ENCODE results near the gene TMEM54. TPM values are rescaled to one million over a fixed set of nuclear protein-coding genes. Genes with fewer than 3 reads are reported as not detected.

TMEM54 gene
- total RNA-seq, 1 donor from 2014 or later, result 14.5 TPM

GRCh38 chr1:32900371-32900955 is 726 bp downstream of the TMEM54 start:
- Histone ChIP-seq H3K4me2 (peak overlapping the region; percentile 88), H3K27me3 (peaks cover 57% of the 10 kb centered on the region), H4K20me1 (ENCODE audit: low read depth) (peaks cover 5% of the 10 kb centered on the region), H3K36me3 (no peaks in the 10 kb centered on the region), H3K4me1 (peaks cover 6% of the 10 kb centered on the region), H3K4me3 (peak overlapping the region; percentile 56), H3K27ac (no peak overlapping the region), H3K79me2 (ENCODE audit: low read depth) (no peaks in the 10 kb centered on the region), H3F3A (ENCODE audit: low read depth) (peaks cover 15% of the 10 kb centered on the region), H3K9ac (no peak overlapping the region), H2AFZ (replicated peaks) (peak overlapping the region; percentile 46), H3K9me3 (ENCODE audit: low read depth) (no peaks in the 10 kb centered on the region)
- DNase-seq (ENCODE audit: low spot score), result peak; percentile 43
- Mint-ChIP-seq H3K4me3 (peak overlapping the region; percentile 78), H3K27me3 (ENCODE audit: insufficient read depth, low read depth) (peaks cover 45% of the 10 kb centered on the region), H3K9me3 (peaks cover 2% of the 10 kb centered on the region), H3K4me1 (peaks cover 8% of the 10 kb centered on the region), H3K36me3 (no peaks in the 10 kb centered on the region), H3K27ac (no peak overlapping the region)
- TF ChIP-seq CTCF (IDR thresholded peaks at IDR 0.05) (no peak), EZH2phosphoT487 (IDR thresholded peaks at IDR 0.05) (no peak), EZH2 (IDR thresholded peaks at IDR 0.05) (peak; percentile 21)

GRCh38 chr1:32899586-32900296 is 1.4 kb downstream of the TMEM54 start:
- H3K27ac Mint-ChIP-seq, result no peak overlapping the region
- H3K4me1 ChIP-seq, result peaks cover 10% of the 10 kb centered on the region
- no peak overlapping the region for H3K4me2 ChIP-seq
- H3K9me3 Mint-ChIP-seq, result peaks cover 2% of the 10 kb centered on the region
- no peak for TF ChIP-seq EZH2phosphoT487 (IDR thresholded peaks at IDR 0.05)
- TF ChIP-seq EZH2 (IDR thresholded peaks at IDR 0.05), result no peak
- TF ChIP-seq CTCF (IDR thresholded peaks at IDR 0.05), result no peak
- peaks cover 45% of the 10 kb centered on the region for H3K27me3 Mint-ChIP-seq (ENCODE audit: insufficient read depth, low read depth)
- H3K36me3 Mint-ChIP-seq, result no peaks in the 10 kb centered on the region
- no peaks in the 10 kb centered on the region for H3K9me3 ChIP-seq (ENCODE audit: low read depth)
- peaks cover 9% of the 10 kb centered on the region for H3K4me1 Mint-ChIP-seq
- no peak for DNase-seq (ENCODE audit: low spot score)
- no peak overlapping the region for H2AFZ ChIP-seq (replicated peaks)
- H3K9ac ChIP-seq, result no peak overlapping the region
- H3K4me3 Mint-ChIP-seq, result peak overlapping the region; percentile 78
- peaks cover 53% of the 10 kb centered on the region for H3K27me3 ChIP-seq
- peaks cover 5% of the 10 kb centered on the region for H4K20me1 ChIP-seq (ENCODE audit: low read depth)
- no peak overlapping the region for H3K4me3 ChIP-seq
- H3K36me3 ChIP-seq, result no peaks in the 10 kb centered on the region
- no peak overlapping the region for H3K27ac ChIP-seq
- peaks cover 15% of the 10 kb centered on the region for H3F3A ChIP-seq (ENCODE audit: low read depth)
- H3K79me2 ChIP-seq (ENCODE audit: low read depth), result no peaks in the 10 kb centered on the region

GRCh38 chr1:32898958-32899357 is 2.2 kb downstream of the TMEM54 start:
- Mint-ChIP-seq H3K27ac (no peak overlapping the region), H3K4me3 (peak overlapping the region; percentile 41), H3K4me1 (peaks cover 9% of the 10 kb centered on the region), H3K36me3 (no peaks in the 10 kb centered on the region), H3K27me3 (ENCODE audit: insufficient read depth, low read depth) (peaks cover 42% of the 10 kb centered on the region), H3K9me3 (peaks cover 2% of the 10 kb centered on the region)
- Histone ChIP-seq H4K20me1 (ENCODE audit: low read depth) (peaks cover 5% of the 10 kb centered on the region), H3K9ac (no peak overlapping the region), H3K79me2 (ENCODE audit: low read depth) (no peaks in the 10 kb centered on the region), H3K9me3 (ENCODE audit: low read depth) (no peaks in the 10 kb centered on the region), H3F3A (ENCODE audit: low read depth) (peaks cover 19% of the 10 kb centered on the region), H2AFZ (replicated peaks) (no peak overlapping the region), H3K4me3 (no peak overlapping the region), H3K4me2 (no peak overlapping the region), H3K36me3 (no peaks in the 10 kb centered on the region), H3K27ac (no peak overlapping the region), H3K4me1 (peaks cover 17% of the 10 kb centered on the region), H3K27me3 (peaks cover 53% of the 10 kb centered on the region)
- TF ChIP-seq EZH2phosphoT487 (IDR thresholded peaks at IDR 0.05) (no peak), CTCF (IDR thresholded peaks at IDR 0.05) (no peak), EZH2 (IDR thresholded peaks at IDR 0.05) (no peak)
- no peak for DNase-seq (ENCODE audit: low spot score)
